GM12874 (cell line): Measurements from ENCODE around the gene CDK18.

Source experiments
- CTCF ChIP-seq: IDR thresholded peaks from 2 replicates; pipeline ENCODE4 v1.5.1; 2011; ENCODE audit warnings: low read depth, mild to moderate bottlenecking, control low read depth, low read length, moderate library complexity; ENCODE audit not compliant: insufficient read depth

The CDK18 gene

GRCh38 chr1:205530116-205530515 lies 25.6 kb downstream of the CDK18 start:
- no peak for TF ChIP-seq CTCF

- no peak for TF ChIP-seq CTCF
These were observed 26.9 kb downstream of the CDK18 start for GRCh38 chr1:205531191-205532025.

DNA sequence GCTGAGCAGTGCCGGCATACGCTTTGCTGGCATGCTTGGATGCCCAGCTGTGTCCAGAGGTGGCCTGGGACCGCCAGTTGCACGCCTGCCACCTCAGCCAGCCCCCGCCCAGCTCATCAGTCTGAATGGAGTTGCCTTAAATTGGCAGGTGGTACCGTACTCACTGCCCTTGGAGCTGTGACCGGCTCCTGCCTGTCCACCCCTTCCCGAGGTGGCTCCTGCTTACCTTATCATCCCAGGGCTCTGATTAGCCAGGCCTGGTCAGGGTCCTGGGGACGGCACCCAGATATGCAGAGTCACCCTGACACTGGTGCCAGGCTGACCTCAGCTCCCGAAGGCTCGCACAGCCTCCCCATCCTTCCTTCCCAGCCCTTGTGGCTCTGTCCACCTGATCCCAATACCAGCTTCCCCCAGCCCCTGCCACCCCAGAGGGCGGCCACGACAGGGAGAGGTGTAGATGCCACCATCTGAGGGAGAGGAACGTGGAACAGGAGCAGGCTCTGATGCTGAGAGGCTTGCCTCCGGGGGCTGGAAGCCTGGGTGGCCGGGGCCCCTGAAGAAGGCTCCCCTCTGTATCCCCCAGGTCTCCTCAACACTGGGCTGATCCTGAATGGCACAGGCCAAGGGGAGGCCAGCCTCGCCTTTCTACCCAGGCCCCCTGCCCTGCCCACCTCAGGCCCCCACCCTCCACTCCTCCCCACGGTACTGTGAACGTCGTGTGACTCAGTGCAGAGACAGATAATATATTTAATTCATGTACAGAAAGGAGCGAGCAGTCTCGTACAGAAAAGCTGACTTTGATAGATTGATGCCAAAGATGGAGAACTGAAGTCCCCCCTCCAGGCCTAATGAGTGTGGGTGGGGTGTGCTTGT lies 27.8 kb downstream of the CDK18 start:
- TF ChIP-seq CTCF: no peak

GRCh38 chr1:205532996-205533735 lies 28.7 kb downstream of the CDK18 start:
- TF ChIP-seq CTCF: no peak

GRCh38 chr1:205533748-205534443 lies 29.4 kb downstream of the CDK18 start:
- TF ChIP-seq CTCF: no peak

DNA sequence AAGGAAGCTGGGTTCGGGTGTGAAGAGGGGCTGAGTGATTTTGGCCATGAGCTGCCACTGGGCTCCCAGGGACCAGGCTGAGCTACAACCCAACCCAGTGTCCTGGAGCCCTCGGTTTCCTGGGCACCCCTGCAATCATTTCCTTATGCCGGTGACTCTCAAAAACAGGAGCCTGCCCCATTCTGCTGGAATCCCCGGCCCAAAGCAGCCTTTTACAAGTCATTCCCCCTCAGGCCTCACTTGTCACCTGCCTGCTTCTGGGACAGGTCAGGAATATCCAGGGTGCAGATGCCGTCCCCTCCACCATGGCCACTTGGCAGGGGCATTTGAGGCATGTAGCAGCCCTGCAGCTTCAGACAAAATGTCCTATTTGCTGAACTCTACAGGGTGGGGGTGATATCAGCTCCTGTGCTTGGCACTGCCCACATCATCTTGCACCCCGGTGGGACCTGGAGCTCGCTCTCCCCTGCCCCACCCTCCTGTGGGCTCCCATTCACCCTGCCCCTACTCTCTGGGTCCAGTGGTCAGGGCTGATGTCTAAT lies 30.0 kb downstream of the CDK18 start:
- TF ChIP-seq CTCF: no peak
